AG09309 (cell line): Measurements from ENCODE around the gene MYOF.
A peak's percentile ranks its signal among the peaks of the same experiment; 100 is the strongest.

Source experiments
- DNase-seq: peaks from one replicate; pipeline ENCODE4 v3.0.0-alpha.2; 2010; ENCODE audit warnings: low read depth
- H3K4me3 ChIP-seq: 2 replicates; pipeline ENCODE4 v1.5.1; 2011; ENCODE audit warnings: mild to moderate bottlenecking, low read depth, low read length, moderate library complexity; ENCODE audit not compliant: control insufficient read depth
- CTCF ChIP-seq: IDR thresholded peaks from 2 replicates; pipeline ENCODE4 v1.5.1; 2011; ENCODE audit warnings: mild to moderate bottlenecking, low read depth, low read length, inconsistent platforms; ENCODE audit not compliant: insufficient read depth, control insufficient read depth; ENCODE audit errors: missing control alignments

Gene MYOF

DNA sequence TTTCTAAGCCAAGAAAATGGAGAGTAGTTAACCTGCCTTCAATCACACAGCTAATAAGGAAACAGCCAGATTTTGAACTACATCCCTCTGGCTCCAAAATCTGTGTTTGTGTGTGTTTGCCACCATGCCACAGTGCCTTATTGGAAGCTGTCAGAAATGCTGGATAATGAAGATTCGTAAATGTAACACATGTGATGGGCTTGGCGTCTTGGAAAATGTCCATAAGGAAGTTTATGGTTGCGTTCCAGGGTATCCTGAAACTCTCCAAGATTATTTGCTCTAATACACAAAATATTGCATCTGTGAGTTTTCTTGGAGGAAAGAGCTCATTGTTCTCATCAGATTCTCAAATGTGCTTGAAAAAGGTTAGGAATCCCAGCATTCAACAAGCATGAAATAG lies 22.7 kb downstream of the MYOF start:
- no peak for TF ChIP-seq CTCF
- no peak overlapping the region for H3K4me3 ChIP-seq
- no peak for DNase-seq

- DNase-seq = peak; percentile 99
- no peak for TF ChIP-seq CTCF
- H3K4me3 ChIP-seq = no peak overlapping the region
These were observed 23.3 kb downstream of the MYOF start for GRCh38 chr10:93458821-93459257.

DNA sequence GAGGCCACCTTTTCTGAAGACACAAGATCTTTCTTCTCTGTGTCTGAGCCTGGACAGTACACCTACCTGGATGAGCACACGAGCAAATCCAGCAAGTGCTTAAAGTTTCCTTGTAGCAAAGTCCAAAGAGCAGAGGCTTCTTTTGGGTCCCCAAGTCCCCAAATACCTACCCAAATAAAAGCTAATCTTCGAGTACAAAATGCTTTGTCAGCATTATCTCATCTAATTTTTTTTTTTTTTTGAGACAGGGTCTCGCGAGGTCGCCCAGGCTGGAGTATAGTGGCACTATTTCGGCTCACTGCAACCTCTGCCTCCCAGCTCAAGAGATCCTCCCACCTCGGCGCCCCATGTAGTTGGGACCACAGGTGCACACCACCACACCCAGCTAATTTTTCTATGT lies 24.6 kb downstream of the MYOF start:
- no peak for TF ChIP-seq CTCF
- no peak overlapping the region for H3K4me3 ChIP-seq
- DNase-seq = no peak

GRCh38 chr10:93456480-93456879 lies 25.7 kb downstream of the MYOF start:
- no peak overlapping the region for H3K4me3 ChIP-seq
- DNase-seq = no peak
- TF ChIP-seq CTCF = no peak

- no peak overlapping the region for H3K4me3 ChIP-seq
- no peak for TF ChIP-seq CTCF
- DNase-seq = no peak
These were observed 27.4 kb downstream of the MYOF start for GRCh38 chr10:93454736-93455135.

DNA sequence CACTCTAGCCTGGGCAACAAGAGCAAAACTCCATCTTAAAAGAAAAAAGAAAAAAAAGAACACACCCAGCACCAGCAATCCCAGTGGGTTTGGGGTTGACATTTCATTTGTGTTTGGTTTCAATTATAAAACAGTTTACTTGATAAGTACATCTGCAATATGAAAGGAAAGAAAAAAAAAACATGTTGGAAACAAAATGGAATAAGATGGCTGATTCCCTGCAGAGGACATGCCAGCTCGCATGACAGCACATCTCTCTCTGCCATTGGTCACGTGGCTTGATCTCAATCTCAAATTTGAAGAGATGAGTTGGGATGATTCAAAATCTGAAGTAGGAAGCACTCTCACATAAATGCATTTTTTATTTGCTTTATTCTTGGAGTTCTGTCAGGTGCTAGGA lies 28.0 kb downstream of the MYOF start:
- DNase-seq = no peak
- TF ChIP-seq CTCF = no peak
- no peak overlapping the region for H3K4me3 ChIP-seq

DNA sequence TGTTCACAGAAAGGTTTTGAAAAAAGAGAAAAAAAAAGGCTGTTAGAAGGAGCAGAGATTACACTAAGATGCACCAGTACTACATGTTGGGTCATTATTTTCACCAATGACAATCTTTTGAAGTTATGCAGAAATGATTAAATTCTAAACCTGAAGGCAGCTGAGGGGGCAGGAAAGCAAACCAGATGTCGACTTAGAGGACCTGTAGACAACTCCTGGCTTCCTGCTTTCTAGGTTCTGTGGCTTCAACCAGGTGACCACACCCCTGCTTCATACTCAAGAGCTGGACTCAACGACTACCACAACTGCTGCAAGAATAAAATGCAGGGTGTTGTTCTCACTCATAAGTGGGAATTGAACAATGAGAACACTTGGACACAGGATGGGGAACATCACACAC lies 30.0 kb downstream of the MYOF start:
- no peak for TF ChIP-seq CTCF
- H3K4me3 ChIP-seq = no peak overlapping the region
- no peak for DNase-seq
